Right lung (tissue), 10 donors: ENCODE data around the gene SLC38A3. TPM values are rescaled to one million over a fixed set of nuclear protein-coding genes. Genes with fewer than 3 reads are reported as not detected.

ENCODE experiments used
- DNase-seq, 2 donors: peaks; one replicate each; pipeline ENCODE4 v3.0.0-alpha.2; 2013
- long read RNA-seq, 8 donors: transcript quantifications; one replicate each; lab custom pipeline, GENCODE V29; 2026
- polyA plus RNA-seq, 5 donors: library from polyadenylated mRNA; unstranded; fragments of 120-200 nt; gene quantifications; one replicate each; pipeline versions ENCODE4 v1.2.1 to v1.2.3, GENCODE V29; 2013; ENCODE audit warnings: inconsistent platforms in 1 of 5, low replicate concordance in 1 of 5; ENCODE audit not compliant: insufficient read length in 5 of 5, insufficient read depth in 1 of 5

Gene SLC38A3
- 10 to 100 TPM in 1 of 5 donors, 1 to 10 TPM in 4; 5.3 to 10.0 (median 7.9) TPM for polyA plus RNA-seq
- long read RNA-seq, donor 1, partial matches to known transcripts, result 0 of 1 reads
- long read RNA-seq, donor 1, other reads (novel, unspliced or antisense), result 0 of 1 reads
- long read RNA-seq, donor 2, result 0 reads
- long read RNA-seq, donor 3, partial matches to known transcripts, result 0 of 1 reads
- long read RNA-seq, donor 3, other reads (novel, unspliced or antisense), result 0 of 1 reads
- long read RNA-seq, donor 4, result 0 reads
- long read RNA-seq, donor 5, partial matches to known transcripts, result 0 of 3 reads
- long read RNA-seq, donor 5, other reads (novel, unspliced or antisense), result 0 of 3 reads
- long read RNA-seq, donor 6, partial matches to known transcripts, result 0 of 4 reads
- long read RNA-seq, donor 6, other reads (novel, unspliced or antisense), result 0 of 4 reads
- long read RNA-seq, donor 7, partial matches to known transcripts, result 0 of 1 reads
- long read RNA-seq, donor 7, other reads (novel, unspliced or antisense), result 0 of 1 reads
- long read RNA-seq, donor 8, partial matches to known transcripts, result 0 of 1 reads
- long read RNA-seq, donor 8, other reads (novel, unspliced or antisense), result 0 of 1 reads

GRCh38 chr3:50204804-50205412, at the start of gene SLC38A3:
Gene SLC38A3 (plus strand): TSS chr3:50205271. CDS start chr3:50214200, 8,929 bp downstream.
- peak in 1 of 2 donors; percentile 36 for DNase-seq

- DNase-seq, result no peak
Measured at GRCh38 chr3:50155491-50155878, 49.6 kb upstream of the SLC38A3 start.

GRCh38 chr3:50155891-50156290, 49.2 kb upstream of the SLC38A3 start:
- no peak for DNase-seq

- no peak for DNase-seq
Measured at GRCh38 chr3:50156549-50157493, 48.2 kb upstream of the SLC38A3 start.

- DNase-seq, result no peak
Measured at GRCh38 chr3:50157827-50158529, 47.1 kb upstream of the SLC38A3 start.

GRCh38 chr3:50158530-50159146, 46.4 kb upstream of the SLC38A3 start:
- DNase-seq, result no peak

- DNase-seq, result no peak
Measured at GRCh38 chr3:50160561-50160983, 44.5 kb upstream of the SLC38A3 start.

- no peak for DNase-seq
Measured at GRCh38 chr3:50161320-50161719, 43.8 kb upstream of the SLC38A3 start.

- DNase-seq, result no peak
Measured at GRCh38 chr3:50162034-50162883, 42.8 kb upstream of the SLC38A3 start.

- no peak for DNase-seq
Measured at GRCh38 chr3:50163572-50164455, 41.3 kb upstream of the SLC38A3 start.

GRCh38 chr3:50164481-50164880, 40.6 kb upstream of the SLC38A3 start:
- no peak for DNase-seq

GRCh38 chr3:50164984-50165909, 39.8 kb upstream of the SLC38A3 start:
- peak in 1 of 2 donors; percentile 42 for DNase-seq

GRCh38 chr3:50165910-50166538, 39.0 kb upstream of the SLC38A3 start:
- DNase-seq, result peak in 1 of 2 donors; percentile 56

GRCh38 chr3:50166620-50167019, 38.5 kb upstream of the SLC38A3 start:
- DNase-seq, result no peak

- DNase-seq, result no peak
Measured at GRCh38 chr3:50167069-50167840, 37.8 kb upstream of the SLC38A3 start.

- no peak for DNase-seq
Measured at GRCh38 chr3:50167841-50168209, 37.2 kb upstream of the SLC38A3 start.
